GM12872 (cell line): ENCODE data around the gene BHMT2.
A peak's percentile ranks its signal among the peaks of the same experiment; 100 is the strongest.

Experiments used
- CTCF ChIP-seq: IDR thresholded peaks from 3 replicates; pipeline ENCODE4 v1.5.1; 2011; ENCODE audit warnings: low read depth, mild to moderate bottlenecking, low read length, moderate library complexity; ENCODE audit not compliant: insufficient read depth

Gene BHMT2

DNA sequence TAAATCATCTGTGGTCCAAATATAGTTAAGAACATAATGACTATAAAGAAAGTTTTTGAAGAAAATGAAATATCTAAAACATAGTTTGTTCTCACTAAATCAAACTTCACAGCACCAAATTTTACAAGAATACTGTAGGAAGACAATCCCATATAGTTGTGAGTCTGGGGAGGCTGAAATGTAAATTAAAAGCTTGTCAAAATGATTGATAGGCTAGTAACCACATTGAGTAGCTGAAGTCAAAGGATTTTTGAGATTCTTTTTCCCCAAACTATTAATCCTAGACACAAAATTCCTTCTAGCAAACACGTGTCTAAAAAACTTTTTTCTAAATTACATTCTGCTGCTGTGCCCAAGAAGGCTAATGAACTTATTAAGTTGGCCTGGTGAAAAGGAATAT, 55.0 kb downstream of the BHMT2 start:
- TF ChIP-seq CTCF, result no peak

DNA sequence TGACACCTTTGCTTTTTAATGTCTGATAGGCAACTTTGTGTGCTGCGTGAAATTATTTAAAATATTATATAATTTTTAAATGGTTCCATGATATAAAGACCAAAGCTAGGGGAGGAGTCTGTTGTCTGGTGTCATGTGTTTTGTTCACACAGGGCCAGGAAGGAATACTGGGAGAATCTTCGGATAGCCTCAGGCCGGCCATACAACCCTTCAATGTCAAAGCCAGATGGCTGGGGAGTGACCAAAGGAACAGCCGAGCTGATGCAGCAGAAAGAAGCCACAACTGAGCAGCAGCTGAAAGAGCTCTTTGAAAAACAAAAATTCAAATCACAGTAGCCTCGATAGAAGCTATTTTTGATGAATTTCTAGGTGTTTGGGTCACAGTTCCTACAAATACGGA, 61.2 kb downstream of the BHMT2 start:
- TF ChIP-seq CTCF, result no peak

DNA sequence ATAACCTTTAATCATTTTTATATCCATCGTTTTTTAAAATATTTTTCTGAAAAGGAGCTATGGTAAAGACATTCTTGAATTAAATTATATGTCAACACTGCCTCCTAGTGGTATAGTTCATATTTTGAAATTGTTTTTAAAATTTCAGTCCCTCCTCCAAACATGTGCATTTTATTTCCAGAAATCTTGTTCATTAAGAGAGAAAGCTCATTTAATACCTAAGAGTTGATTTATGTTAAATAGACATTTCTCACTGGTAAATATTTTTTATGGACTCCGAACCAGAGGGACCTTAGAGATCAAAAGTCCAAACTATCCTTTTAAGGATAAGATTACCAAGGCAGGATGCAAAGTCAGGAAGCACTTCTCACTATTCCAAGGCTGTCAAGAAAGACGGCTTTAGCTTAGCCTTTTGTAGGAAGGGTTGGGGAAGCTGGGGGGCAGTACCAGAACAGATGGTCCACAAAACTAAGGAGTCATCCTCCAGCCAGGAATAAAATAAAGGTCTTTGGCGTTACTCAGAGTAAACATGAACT, 63.6 kb downstream of the BHMT2 start:
- TF ChIP-seq CTCF, result no peak

DNA sequence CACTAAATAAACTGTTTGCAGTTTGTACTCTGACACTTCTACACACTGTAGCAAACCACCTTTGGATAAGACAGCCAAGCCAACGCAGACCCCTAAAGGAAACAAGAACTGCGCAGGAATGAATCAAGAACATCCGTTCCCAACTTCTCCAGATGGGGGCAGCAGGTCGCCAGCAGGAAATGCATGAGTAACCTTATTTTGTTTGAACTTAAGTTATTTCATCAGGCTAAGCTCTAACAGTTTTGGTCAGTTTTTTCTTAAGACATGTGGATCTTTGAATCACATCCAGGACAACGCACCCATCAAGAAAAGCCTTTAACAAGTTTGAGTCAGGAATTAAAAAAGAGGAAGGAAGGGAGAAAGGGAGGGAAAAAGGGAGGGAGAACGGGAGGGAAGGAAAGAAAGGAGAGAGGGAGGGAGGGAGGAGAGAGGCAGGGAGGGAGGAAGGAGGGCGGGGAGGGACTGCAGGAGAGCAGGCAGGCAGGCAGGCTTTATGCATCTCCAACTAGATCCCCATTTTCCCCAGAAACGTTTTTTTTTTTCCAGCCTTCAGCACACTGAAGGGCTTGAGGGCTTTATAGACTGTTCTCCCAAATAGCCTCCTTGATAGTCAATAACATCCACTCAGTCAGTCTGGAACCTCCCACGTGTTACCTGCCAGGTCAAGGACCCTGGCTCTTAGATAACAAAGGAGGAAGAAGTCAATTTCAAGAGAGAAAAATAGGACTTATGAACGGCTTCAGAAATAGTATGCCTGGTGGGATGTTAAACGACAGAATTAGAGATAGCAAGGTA, 64.3 kb downstream of the BHMT2 start:
- TF ChIP-seq CTCF, result peak; percentile 80

DNA sequence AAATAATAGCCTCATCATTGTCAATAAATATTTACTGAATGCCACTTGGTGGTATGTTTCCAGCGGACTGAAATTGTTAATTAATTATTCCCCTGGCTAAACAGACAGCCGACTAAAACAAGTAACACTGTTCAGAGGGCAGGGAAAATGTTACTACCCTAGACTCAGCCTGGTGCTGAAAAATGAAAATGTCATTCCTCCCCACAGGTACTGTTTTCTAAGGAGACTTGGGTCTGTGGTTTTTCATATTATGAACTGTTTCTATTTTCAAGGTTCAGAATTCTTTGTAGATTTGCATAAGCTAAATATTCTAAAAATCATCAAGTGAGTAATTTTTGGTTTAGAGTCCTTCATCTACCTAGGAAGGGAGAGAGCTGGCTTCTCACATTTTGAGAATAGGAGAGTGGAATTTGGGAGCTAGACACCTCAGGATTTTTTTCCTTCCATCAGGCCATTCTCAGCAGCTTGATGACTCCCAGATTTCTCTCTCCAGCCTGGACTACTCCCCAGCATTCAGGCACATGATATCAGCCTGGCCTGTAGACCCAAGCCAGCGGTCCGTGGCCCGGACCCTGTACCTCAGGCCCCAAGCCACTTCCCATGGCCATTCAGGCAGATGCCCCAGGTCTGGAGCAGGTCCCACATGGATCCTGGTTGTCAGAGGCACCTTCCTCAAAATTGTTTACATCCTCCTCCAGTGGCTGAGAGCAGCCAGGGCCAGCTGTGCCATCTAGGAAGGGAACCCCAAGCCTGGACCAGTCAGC, 66.4 kb downstream of the BHMT2 start:
- TF ChIP-seq CTCF, result no peak

GRCh38 chr5:79136618-79137017, 67.1 kb downstream of the BHMT2 start:
- TF ChIP-seq CTCF, result no peak
